Colonic mucosa (tissue), 4 donors: ENCODE measurements around the gene AQP12A. TPM values are rescaled to one million over a fixed set of nuclear protein-coding genes. Genes with fewer than 3 reads are reported as not detected.

Source experiments
- DNase-seq: peaks from one replicate; pipeline ENCODE4 v3.0.0-alpha.2; 2020
- H3K27ac ChIP-seq: fragments of 200-600 bp; one replicate; pipeline ENCODE4 v1.8.0; 2021
- H3K27me3 ChIP-seq: fragments of 200-600 bp; one replicate; pipeline ENCODE4 v1.8.0; 2021
- H3K36me3 ChIP-seq: fragments of 200-600 bp; one replicate; pipeline ENCODE4 v1.8.0; 2021
- H3K4me1 ChIP-seq: fragments of 200-600 bp; one replicate; pipeline ENCODE4 v1.8.0; 2021; ENCODE audit warnings: mild to moderate bottlenecking
- H3K4me3 ChIP-seq: fragments of 200-600 bp; one replicate; pipeline ENCODE4 v1.8.0; 2021
- H3K9ac ChIP-seq, 2 donors: one replicate each; pipeline ENCODE4 v1.7.0; 2013; ENCODE audit warnings: control low read depth in 2 of 2, low read depth in 2 of 2, low read length in 2 of 2
- H3K9me3 ChIP-seq: fragments of 200-600 bp; one replicate; pipeline ENCODE4 v1.8.0; 2021
- intact Hi-C: fragments of 100-400 bp; cut with DNase I; formaldehyde crosslinking; loops from one replicate; pipeline ENCODE4 v1.14.1; 2022
- total RNA-seq, 2 donors: library from RNA; stranded (reverse); fragmentation: NEBNext Ultra II Directional in 1 of 2; extraction: Animal tissue kit (Norgen Biotek cat#: 25700) in 1 of 2; gene quantifications; one replicate each; pipeline ENCODE4 v1.2.1, GENCODE V29; 2021
- TF ChIP-seq, protein P1 (sequence below): fragments of 200-600 bp; IDR thresholded peaks from one replicate; pipeline ENCODE4 v1.8.0; 2022; ENCODE audit warnings: antibody characterized with exemption, mild to moderate bottlenecking
- donor health status: healthy.
- donor health status: DM: no; HTN: no; CAD: no.
- donor health status: DM: no; HTN: no; CAD: no.

The AQP12A gene
- total RNA-seq, 2 donors from 2014 or later = 9.0 to 20.5 TPM

DNA sequence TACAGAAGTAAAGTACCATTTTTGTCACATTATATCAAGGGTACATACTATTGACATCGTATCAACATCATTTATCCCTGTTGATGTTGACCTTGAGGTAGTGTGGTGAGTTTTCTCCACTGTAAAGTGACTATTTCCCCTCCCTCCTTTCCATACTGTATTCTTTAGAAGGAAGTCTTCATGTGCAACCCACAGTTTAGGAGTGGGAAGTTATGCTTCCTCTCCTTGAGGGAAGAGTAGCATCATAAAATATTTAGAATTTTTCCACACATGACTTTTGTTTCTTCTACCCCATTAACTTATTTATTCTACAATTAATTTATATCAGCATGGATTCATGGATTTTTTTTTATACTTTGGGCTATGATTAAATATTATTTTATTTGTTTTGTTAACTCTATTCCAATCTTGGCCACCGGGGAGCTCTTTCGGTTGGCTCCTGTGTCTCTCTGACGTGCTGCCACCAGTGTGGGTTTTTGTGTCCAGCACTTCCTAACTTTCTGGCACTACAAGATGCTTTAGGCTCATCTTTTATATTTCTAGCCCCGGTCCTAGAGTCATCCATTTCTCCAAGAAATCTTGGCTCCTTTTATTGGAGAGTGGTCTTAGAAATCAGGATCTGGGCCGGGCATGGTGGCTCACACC is 28.0 kb upstream of the AQP12A start:
- Histone ChIP-seq H3K4me1 (no peaks in the 10 kb centered on the region), H3K9me3 (no peaks in the 10 kb centered on the region), H3K36me3 (no peaks in the 10 kb centered on the region), H3K4me3 (no peak overlapping the region), H3K27ac (no peak overlapping the region), H3K9ac (no peak overlapping the region), H3K27me3 (no peaks in the 10 kb centered on the region)
- no peak for DNase-seq
- intact Hi-C loops = no loop called here
- TF ChIP-seq, protein P1, sequence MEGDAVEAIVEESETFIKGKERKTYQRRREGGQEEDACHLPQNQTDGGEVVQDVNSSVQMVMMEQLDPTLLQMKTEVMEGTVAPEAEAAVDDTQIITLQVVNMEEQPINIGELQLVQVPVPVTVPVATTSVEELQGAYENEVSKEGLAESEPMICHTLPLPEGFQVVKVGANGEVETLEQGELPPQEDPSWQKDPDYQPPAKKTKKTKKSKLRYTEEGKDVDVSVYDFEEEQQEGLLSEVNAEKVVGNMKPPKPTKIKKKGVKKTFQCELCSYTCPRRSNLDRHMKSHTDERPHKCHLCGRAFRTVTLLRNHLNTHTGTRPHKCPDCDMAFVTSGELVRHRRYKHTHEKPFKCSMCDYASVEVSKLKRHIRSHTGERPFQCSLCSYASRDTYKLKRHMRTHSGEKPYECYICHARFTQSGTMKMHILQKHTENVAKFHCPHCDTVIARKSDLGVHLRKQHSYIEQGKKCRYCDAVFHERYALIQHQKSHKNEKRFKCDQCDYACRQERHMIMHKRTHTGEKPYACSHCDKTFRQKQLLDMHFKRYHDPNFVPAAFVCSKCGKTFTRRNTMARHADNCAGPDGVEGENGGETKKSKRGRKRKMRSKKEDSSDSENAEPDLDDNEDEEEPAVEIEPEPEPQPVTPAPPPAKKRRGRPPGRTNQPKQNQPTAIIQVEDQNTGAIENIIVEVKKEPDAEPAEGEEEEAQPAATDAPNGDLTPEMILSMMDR = no peak

DNA sequence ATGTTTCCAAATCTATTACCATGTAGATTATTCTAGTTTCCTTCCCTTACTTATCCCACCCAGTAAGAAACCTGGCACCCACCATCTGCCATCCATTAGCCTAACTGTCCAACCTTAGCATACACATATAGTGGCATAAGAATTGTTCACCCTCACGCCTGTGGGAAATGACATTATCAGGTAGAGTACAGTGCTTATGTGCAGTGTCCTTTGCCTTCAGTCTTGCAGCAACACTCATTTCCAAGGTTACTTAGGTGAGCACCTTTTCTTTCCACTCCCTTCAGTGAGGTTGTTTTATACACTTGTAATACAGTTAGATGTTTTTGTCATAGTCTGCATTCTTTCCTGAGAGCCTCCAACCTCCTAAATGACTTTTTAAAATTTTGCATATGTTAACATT is 27.0 kb upstream of the AQP12A start:
- Histone ChIP-seq H3K4me3 (no peak overlapping the region), H3K9ac (no peak overlapping the region), H3K27me3 (no peaks in the 10 kb centered on the region), H3K27ac (no peak overlapping the region), H3K9me3 (no peaks in the 10 kb centered on the region), H3K36me3 (no peaks in the 10 kb centered on the region), H3K4me1 (no peaks in the 10 kb centered on the region)
- TF ChIP-seq, protein P1 = no peak
- DNase-seq = no peak
- intact Hi-C loops = no loop called here

DNA sequence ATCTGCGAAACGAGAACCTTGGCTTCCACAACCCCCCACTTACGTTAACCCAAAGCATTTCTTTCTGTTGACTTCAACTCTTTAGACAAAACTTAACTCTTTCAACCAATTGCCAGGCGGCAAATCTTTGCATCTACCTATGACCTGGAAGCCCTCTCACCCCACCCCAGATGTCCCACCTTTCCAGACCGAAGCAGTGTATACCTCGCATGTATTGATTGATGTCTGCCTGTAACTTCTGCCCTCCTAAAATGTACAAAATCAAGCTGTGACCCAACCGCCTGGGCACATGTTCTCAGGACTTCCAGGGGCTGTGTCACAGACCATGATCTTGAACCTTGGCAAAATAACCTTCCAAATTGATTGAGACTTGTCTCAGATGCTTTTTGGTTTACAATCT is 21.3 kb upstream of the AQP12A start:
- Histone ChIP-seq H3K36me3 (no peaks in the 10 kb centered on the region), H3K4me3 (no peak overlapping the region), H3K27me3 (peaks cover 15% of the 10 kb centered on the region)

DNA sequence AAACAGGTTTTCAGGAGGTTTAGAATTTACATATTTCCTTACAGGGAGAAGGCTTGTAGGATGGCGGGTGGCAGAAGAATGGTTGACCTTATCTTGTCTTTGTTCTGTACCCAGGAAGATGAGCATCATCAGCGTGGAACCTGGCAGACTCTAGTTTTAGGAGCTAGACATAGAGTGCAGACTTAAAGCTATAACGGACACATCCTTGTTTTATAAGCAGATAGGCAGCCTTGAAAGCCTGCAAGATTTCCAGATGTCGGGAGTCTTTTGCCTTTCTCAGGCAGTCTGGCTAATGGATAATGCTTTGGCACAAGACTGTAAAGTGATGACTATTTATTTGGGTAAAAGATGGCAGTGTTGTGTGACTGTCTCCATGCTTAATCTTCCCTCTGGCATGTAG is 20.7 kb upstream of the AQP12A start:
- no peaks in the 10 kb centered on the region for H3K36me3 ChIP-seq
- intact Hi-C loops = no loop called here
- no peak for DNase-seq
- H3K9ac ChIP-seq = no peak overlapping the region
- H3K4me1 ChIP-seq = no peaks in the 10 kb centered on the region
- H3K9me3 ChIP-seq = no peaks in the 10 kb centered on the region
- TF ChIP-seq, protein P1 = no peak
- H3K27me3 ChIP-seq = peaks cover 15% of the 10 kb centered on the region
- no peak overlapping the region for H3K27ac ChIP-seq
- no peak overlapping the region for H3K4me3 ChIP-seq

More for the DNA sequence above, 21.3 kb upstream of the AQP12A start:
- Histone ChIP-seq H3K4me1 (no peaks in the 10 kb centered on the region), H3K27ac (no peak overlapping the region), H3K9me3 (no peaks in the 10 kb centered on the region), H3K9ac (no peak overlapping the region)
- TF ChIP-seq, protein P1 = no peak
- no peak for DNase-seq
- intact Hi-C loops = no loop called here

DNA sequence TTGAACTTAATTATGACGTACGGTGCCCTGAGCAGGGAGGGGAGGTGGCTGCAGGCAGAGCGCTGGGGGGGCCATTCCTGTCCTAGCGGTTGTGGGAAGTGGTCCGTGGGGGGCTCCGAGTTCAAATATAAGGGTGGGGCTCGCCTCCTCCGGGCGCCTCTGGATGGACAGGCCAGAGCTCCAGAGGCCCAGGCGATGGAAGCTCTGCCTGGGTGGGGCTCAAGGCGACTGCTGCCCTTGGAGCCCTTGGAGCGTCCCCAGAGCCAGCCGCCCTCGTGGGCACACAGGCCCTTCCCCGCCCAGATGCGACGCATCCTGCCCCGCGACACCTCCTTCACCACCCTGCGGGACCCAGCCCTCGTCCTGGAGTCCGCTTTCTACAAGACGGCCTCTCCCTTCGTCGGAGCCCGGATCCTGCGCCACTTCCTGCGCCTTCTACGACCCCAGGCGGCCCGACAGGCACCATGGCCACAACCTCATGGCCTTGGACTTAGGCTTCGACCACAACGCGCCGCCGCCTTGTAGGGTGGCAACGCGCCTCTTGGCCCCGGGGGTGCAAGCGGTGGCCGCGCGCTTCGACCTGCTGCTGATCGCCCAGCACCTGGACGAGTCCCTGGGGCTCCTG is 19.5 kb upstream of the AQP12A start:
- no peaks in the 10 kb centered on the region for H3K4me1 ChIP-seq
- TF ChIP-seq, protein P1 = no peak
- no peaks in the 10 kb centered on the region for H3K36me3 ChIP-seq
- no peak overlapping the region for H3K9ac ChIP-seq
- H3K27ac ChIP-seq = no peak overlapping the region
- DNase-seq = no peak
- intact Hi-C loops = no loop called here
- H3K9me3 ChIP-seq = no peaks in the 10 kb centered on the region
- no peak overlapping the region for H3K4me3 ChIP-seq
- H3K27me3 ChIP-seq = peaks cover 15% of the 10 kb centered on the region
